Astrocyte (in vitro differentiated cells and primary cell): ENCODE measurements around the gene KBTBD4. TPM values are rescaled to one million over a fixed set of nuclear protein-coding genes. Genes with fewer than 3 reads are reported as not detected.
A peak's percentile ranks its signal among the peaks of the same experiment; 100 is the strongest.

Experiments used
- DNase-seq: peaks from one replicate; pipeline ENCODE4 v3.0.0-alpha.2; 2010; ENCODE audit warnings: low read depth
- FAIRE-seq: peaks from 2 replicates; lab custom pipeline; 2011; peaks lifted over from hg19 to GRCh38; lab: Jason Lieb, UNC
- H2AFZ ChIP-seq: 2 replicates; pipeline ENCODE4 v1.6.0; 2012; ENCODE audit warnings: low read depth, low read length, inconsistent platforms
- H3K27ac ChIP-seq: 2 replicates; pipeline ENCODE4 v1.5.1; 2011; ENCODE audit warnings: low read depth, low read length, inconsistent platforms
- H3K27me3 ChIP-seq: 2 replicates; pipeline ENCODE4 v1.6.0; 2011; ENCODE audit warnings: low read length, inconsistent platforms; ENCODE audit not compliant: insufficient read depth
- H3K36me3 ChIP-seq: 2 replicates; pipeline ENCODE4 v1.5.1; 2011; ENCODE audit warnings: low read length, inconsistent platforms; ENCODE audit not compliant: insufficient read depth
- H3K4me1 ChIP-seq: 2 replicates; pipeline ENCODE4 v1.5.1; 2011; ENCODE audit warnings: low read length, inconsistent platforms; ENCODE audit not compliant: insufficient read depth
- H3K4me2 ChIP-seq: 2 replicates; pipeline ENCODE4 v1.6.0; 2012; ENCODE audit warnings: low read length, inconsistent platforms
- H3K4me3 ChIP-seq: 2 replicates; pipeline ENCODE4 v1.5.1; 2011; ENCODE audit warnings: low read depth, mild to moderate bottlenecking, low read length, inconsistent platforms; ENCODE audit not compliant: insufficient read depth
- H3K79me2 ChIP-seq: 2 replicates; pipeline ENCODE4 v1.6.0; 2012; ENCODE audit warnings: mild to moderate bottlenecking, low read length, inconsistent platforms; ENCODE audit not compliant: insufficient read depth
- H3K9ac ChIP-seq: 2 replicates; pipeline ENCODE4 v1.6.0; 2012; ENCODE audit warnings: mild to moderate bottlenecking, low read length, inconsistent platforms
- H3K9me3 ChIP-seq: 2 replicates; pipeline ENCODE4 v1.5.1; 2012; ENCODE audit warnings: low read depth, mild to moderate bottlenecking, low read length, inconsistent platforms; ENCODE audit not compliant: insufficient read depth
- H4K20me1 ChIP-seq: 2 replicates; pipeline ENCODE4 v1.6.0; 2012; ENCODE audit warnings: low read length, inconsistent platforms; ENCODE audit not compliant: insufficient read depth
- H3K27ac Mint-ChIP-seq: one replicate; pipeline ENCODE4 v1.8.0; 2021; ENCODE audit warnings: mild to moderate bottlenecking, mixed read lengths; ENCODE audit not compliant: unreplicated experiment
- H3K27me3 Mint-ChIP-seq: one replicate; pipeline ENCODE4 v1.8.0; 2021; ENCODE audit warnings: low read depth, mixed read lengths; ENCODE audit not compliant: unreplicated experiment
- H3K36me3 Mint-ChIP-seq: one replicate; pipeline ENCODE4 v1.8.0; 2021; ENCODE audit warnings: low read depth, mixed read lengths; ENCODE audit not compliant: unreplicated experiment
- H3K4me1 Mint-ChIP-seq: one replicate; pipeline ENCODE4 v1.8.0; 2021; ENCODE audit warnings: low read depth, mixed read lengths; ENCODE audit not compliant: unreplicated experiment
- H3K4me3 Mint-ChIP-seq: one replicate; pipeline ENCODE4 v1.8.0; 2021; ENCODE audit warnings: mild to moderate bottlenecking, moderate library complexity, mixed read lengths; ENCODE audit not compliant: unreplicated experiment
- H3K9me3 Mint-ChIP-seq: one replicate; pipeline ENCODE4 v1.8.0; 2021; ENCODE audit warnings: mild to moderate bottlenecking, mixed read lengths; ENCODE audit not compliant: unreplicated experiment
- CTCF ChIP-seq: IDR thresholded peaks from 2 replicates; pipeline ENCODE4 v1.5.1; 2011; ENCODE audit warnings: low read depth, mild to moderate bottlenecking, inconsistent platforms, low read length, moderate library complexity; ENCODE audit not compliant: insufficient read depth
- EZH2 ChIP-seq: IDR thresholded peaks from 2 replicates; pipeline ENCODE4 v1.6.1; 2012; ENCODE audit warnings: mild to moderate bottlenecking, low read length, inconsistent platforms; ENCODE audit not compliant: insufficient read depth
- total RNA-seq: library from RNA; stranded (reverse); gene quantifications from 2 replicates; pipeline ENCODE4 v1.2.1, GENCODE V29; 2021

Gene KBTBD4
- total RNA-seq, 1 donor from 2014 or later: 11.9 TPM

- peaks cover 11% of the 10 kb centered on the region for H3K36me3 Mint-ChIP-seq
- Histone ChIP-seq H3K36me3 (peaks cover 20% of the 10 kb centered on the region), H3K9me3 (no peaks in the 10 kb centered on the region), H2AFZ (no peak overlapping the region), H4K20me1 (peaks cover 24% of the 10 kb centered on the region), H3K27ac (no peak overlapping the region), H3K79me2 (peaks cover 67% of the 10 kb centered on the region), H3K27me3 (no peaks in the 10 kb centered on the region), H3K4me1 (peaks cover 16% of the 10 kb centered on the region), H3K9ac (no peak overlapping the region), H3K4me2 (no peak overlapping the region), H3K4me3 (no peak overlapping the region)
- no peaks in the 10 kb centered on the region for H3K9me3 Mint-ChIP-seq
- TF ChIP-seq EZH2 (no peak), CTCF (no peak)
- no peaks in the 10 kb centered on the region for H3K4me1 Mint-ChIP-seq
- FAIRE-seq (no peak), DNase-seq (no peak)
- H3K27ac Mint-ChIP-seq: no peak overlapping the region
- no peak overlapping the region for H3K4me3 Mint-ChIP-seq
- H3K27me3 Mint-ChIP-seq: no peaks in the 10 kb centered on the region
Measured at GRCh38 chr11:47570651-47571356, 8.0 kb downstream of the KBTBD4 start.

GRCh38 chr11:47569646-47570045 is 9.1 kb downstream of the KBTBD4 start:
- Histone ChIP-seq H3K27me3 (no peaks in the 10 kb centered on the region), H3K4me2 (no peak overlapping the region), H4K20me1 (peaks cover 24% of the 10 kb centered on the region), H3K4me1 (peaks cover 22% of the 10 kb centered on the region), H3K36me3 (peaks cover 20% of the 10 kb centered on the region), H3K9me3 (no peaks in the 10 kb centered on the region), H3K27ac (no peak overlapping the region), H3K9ac (no peak overlapping the region), H2AFZ (no peak overlapping the region), H3K79me2 (peaks cover 70% of the 10 kb centered on the region), H3K4me3 (no peak overlapping the region)
- H3K27me3 Mint-ChIP-seq: no peaks in the 10 kb centered on the region
- no peak for TF ChIP-seq EZH2
- no peaks in the 10 kb centered on the region for H3K4me1 Mint-ChIP-seq
- H3K9me3 Mint-ChIP-seq: no peaks in the 10 kb centered on the region
- H3K36me3 Mint-ChIP-seq: peaks cover 11% of the 10 kb centered on the region
- H3K27ac Mint-ChIP-seq: no peak overlapping the region
- no peak overlapping the region for H3K4me3 Mint-ChIP-seq
- FAIRE-seq: no peak
- no peak for DNase-seq

- Histone ChIP-seq H3K27me3 (no peaks in the 10 kb centered on the region), H3K9me3 (no peaks in the 10 kb centered on the region), H3K4me3 (peak overlapping the region; percentile 92), H3K4me1 (peaks cover 7% of the 10 kb centered on the region), H3K27ac (peak overlapping the region; percentile 70), H2AFZ (peak overlapping the region; percentile 92), H3K79me2 (peaks cover 54% of the 10 kb centered on the region), H4K20me1 (peaks cover 7% of the 10 kb centered on the region), H3K4me2 (peak overlapping the region; percentile 97), H3K36me3 (peaks cover 3% of the 10 kb centered on the region), H3K9ac (peak overlapping the region; percentile 93)
- Mint-ChIP-seq H3K27ac (no peak overlapping the region), H3K4me1 (no peaks in the 10 kb centered on the region), H3K36me3 (peaks cover 5% of the 10 kb centered on the region), H3K4me3 (peak overlapping the region; percentile 83), H3K27me3 (no peaks in the 10 kb centered on the region), H3K9me3 (no peaks in the 10 kb centered on the region)
- TF ChIP-seq CTCF (no peak), EZH2 (no peak)
- FAIRE-seq: no peak
- no peak for DNase-seq
Measured at GRCh38 chr11:47566149-47566698, 12.5 kb downstream of the KBTBD4 start.
